Lung (tissue), 12 donors: Measurements from ENCODE around the gene TTC23. TPM values are rescaled to one million over a fixed set of nuclear protein-coding genes. Genes with fewer than 3 reads are reported as not detected.

ENCODE experiments used
- ATAC-seq: fragments of 200-7000 bp; cut with Tn5 transposase; one replicate; pipeline ENCODE4 v1.9.1; 2020; ENCODE audit warnings: moderate number of reproducible peaks; ENCODE audit not compliant: insufficient read depth, low FRiP score
- DNase-seq, 3 donors: peaks; one replicate each; pipeline ENCODE4 v3.0.0-alpha.2; 2013 to 2017
- H3K27ac ChIP-seq, 2 donors: one replicate each; pipeline ENCODE4 v1.5.1; 2013; ENCODE audit warnings: mild to moderate bottlenecking in 2 of 2, moderate library complexity in 2 of 2, control low read depth in 1 of 2, inconsistent platforms in 1 of 2, low read depth in 1 of 2, low read length in 1 of 2
- H3K27me3 ChIP-seq, 3 donors: one replicate each; pipeline ENCODE4 v1.5.1; 2013; ENCODE audit warnings: low read length in 2 of 3; ENCODE audit not compliant: control insufficient read depth in 3 of 3, insufficient read depth in 3 of 3
- H3K36me3 ChIP-seq, 4 donors: one replicate each; pipeline ENCODE4 v1.5.1; 2013; ENCODE audit warnings: low read length in 4 of 4, mild to moderate bottlenecking in 1 of 4, moderate library complexity in 1 of 4; ENCODE audit not compliant: control insufficient read depth in 4 of 4, insufficient read depth in 4 of 4
- H3K4me1 ChIP-seq, 5 donors: one replicate each; pipeline ENCODE4 v1.5.1; 2013; ENCODE audit warnings: low read length in 5 of 5, mild to moderate bottlenecking in 2 of 5, moderate library complexity in 1 of 5; ENCODE audit not compliant: control insufficient read depth in 5 of 5, insufficient read depth in 5 of 5
- H3K4me3 ChIP-seq: one replicate; pipeline ENCODE4 v1.5.1; 2013; ENCODE audit warnings: mild to moderate bottlenecking, control low read depth, moderate library complexity
- H3K9ac ChIP-seq, 2 donors: one replicate each; pipeline ENCODE4 v1.5.1; 2013; ENCODE audit warnings: low read length in 2 of 2, control low read depth in 1 of 2; ENCODE audit not compliant: insufficient read depth in 1 of 2
- H3K9me3 ChIP-seq, 4 donors: one replicate each; pipeline ENCODE4 v1.5.1; 2013; ENCODE audit warnings: low read length in 3 of 4, mild to moderate bottlenecking in 1 of 4, moderate library complexity in 1 of 4; ENCODE audit not compliant: control insufficient read depth in 4 of 4, insufficient read depth in 3 of 4
- WGBS, 2 donors: extraction: QIAGEN DNeasy Blood & Tissue Kit; methylation state at CpG; one replicate each; pipeline ENCODE4 v1.1.7; 2013; 5-methylcytosine and 5-hydroxymethylcytosine counted together
- polyA plus RNA-seq, 2 donors: library from polyadenylated mRNA; stranded (reverse); fragments of 200-250 nt; gene quantifications; one replicate each; pipeline ENCODE4 v1.2.1, GENCODE V29; 2013
- total RNA-seq, 2 donors: library from RNA; depleted of rRNA in 1 of 2; stranded (reverse); fragments of >200 nt in 1 of 2; gene quantifications; one replicate each; pipeline ENCODE4 v1.2.1, GENCODE V29; 2014 to 2021
- TF ChIP-seq, protein P1 (sequence below): IDR thresholded peaks from 2 replicates; pipeline ENCODE4 v1.5.1; 2012; ENCODE audit warnings: mild to moderate bottlenecking; ENCODE audit errors: control extremely low read depth, extremely low read depth
- donor health status: control.
- donor health status: control.
- donor health status: Bipolar disorder and iron deficiency.
- donor health status: healthy.
- donor health status: DM: yes; HTN: yes; CAD: no.

TTC23 gene
- total and polyA plus RNA-seq, 4 donors: 6.2 to 48.5 (median 10.6) TPM

DNA sequence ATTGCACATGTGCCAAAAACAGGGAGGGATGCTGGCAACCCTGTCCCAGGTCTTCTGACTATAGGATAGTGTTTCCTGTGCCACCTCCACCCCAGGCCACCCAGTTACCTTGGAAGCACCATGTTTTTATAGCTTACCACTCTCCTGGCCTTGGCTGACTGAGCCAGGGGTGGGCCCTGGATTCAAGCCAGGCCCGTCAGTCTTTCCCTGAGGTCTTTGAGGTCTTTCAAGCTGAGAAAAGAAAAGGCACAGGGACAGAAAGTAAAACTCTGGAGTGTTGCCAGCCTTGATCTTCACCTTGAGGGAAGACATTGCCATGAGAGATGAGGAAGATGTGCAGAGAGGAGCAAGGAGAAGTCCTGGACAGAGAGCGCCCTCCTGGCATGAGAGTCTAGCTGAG is 98.2 kb downstream of the TTC23 start:
- H3K9ac ChIP-seq: no peak overlapping the region
- H3K27ac ChIP-seq: no peak overlapping the region
- no peak overlapping the region for H3K4me3 ChIP-seq
- H3K27me3 ChIP-seq: no peaks in the 10 kb centered on the region
- TF ChIP-seq, protein P1, sequence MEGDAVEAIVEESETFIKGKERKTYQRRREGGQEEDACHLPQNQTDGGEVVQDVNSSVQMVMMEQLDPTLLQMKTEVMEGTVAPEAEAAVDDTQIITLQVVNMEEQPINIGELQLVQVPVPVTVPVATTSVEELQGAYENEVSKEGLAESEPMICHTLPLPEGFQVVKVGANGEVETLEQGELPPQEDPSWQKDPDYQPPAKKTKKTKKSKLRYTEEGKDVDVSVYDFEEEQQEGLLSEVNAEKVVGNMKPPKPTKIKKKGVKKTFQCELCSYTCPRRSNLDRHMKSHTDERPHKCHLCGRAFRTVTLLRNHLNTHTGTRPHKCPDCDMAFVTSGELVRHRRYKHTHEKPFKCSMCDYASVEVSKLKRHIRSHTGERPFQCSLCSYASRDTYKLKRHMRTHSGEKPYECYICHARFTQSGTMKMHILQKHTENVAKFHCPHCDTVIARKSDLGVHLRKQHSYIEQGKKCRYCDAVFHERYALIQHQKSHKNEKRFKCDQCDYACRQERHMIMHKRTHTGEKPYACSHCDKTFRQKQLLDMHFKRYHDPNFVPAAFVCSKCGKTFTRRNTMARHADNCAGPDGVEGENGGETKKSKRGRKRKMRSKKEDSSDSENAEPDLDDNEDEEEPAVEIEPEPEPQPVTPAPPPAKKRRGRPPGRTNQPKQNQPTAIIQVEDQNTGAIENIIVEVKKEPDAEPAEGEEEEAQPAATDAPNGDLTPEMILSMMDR: no peak
- H3K4me1 ChIP-seq: peaks cover 0 to 9% (median 0%) of the 10 kb centered on the region in 5 donors
- no peaks in the 10 kb centered on the region for H3K9me3 ChIP-seq
- WGBS, 2 donors: 90 to 95% methylated on average over 2 of the region's 2 CpGs
- peaks cover 5 to 21% (median 18%) of the 10 kb centered on the region in 4 donors for H3K36me3 ChIP-seq
- ATAC-seq (no peak), DNase-seq (no peak)

DNA sequence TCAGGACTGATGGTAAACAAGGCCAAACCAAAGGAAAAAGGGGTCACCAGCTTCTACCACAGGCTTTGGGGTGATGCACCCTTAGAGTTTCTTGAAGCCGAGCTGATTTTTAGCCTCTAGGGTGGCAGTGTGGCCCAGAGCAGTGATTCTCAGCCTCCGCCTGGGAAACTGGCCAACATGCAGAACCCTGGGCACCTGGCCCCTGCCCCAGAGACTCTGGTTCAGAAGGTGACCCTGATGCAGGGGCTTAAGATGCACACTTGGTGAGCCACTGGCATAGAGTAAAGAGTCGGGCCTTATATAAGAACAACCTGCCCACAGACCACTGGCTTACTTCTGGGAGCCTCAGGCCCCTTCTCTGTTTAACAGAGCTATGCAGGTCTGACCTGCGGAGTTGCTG is 100.0 kb downstream of the TTC23 start:
- no peaks in the 10 kb centered on the region for H3K9me3 ChIP-seq
- no peak overlapping the region for H3K4me3 ChIP-seq
- H3K9ac ChIP-seq: no peak overlapping the region
- DNase-seq (no peak), ATAC-seq (no peak)
- no peak overlapping the region for H3K27ac ChIP-seq
- WGBS, 2 donors: 93 to 97% methylated on average over 4 of the region's 4 CpGs
- H3K4me1 ChIP-seq: peaks cover 0 to 9% (median 0%) of the 10 kb centered on the region in 5 donors
- H3K27me3 ChIP-seq: no peaks in the 10 kb centered on the region
- H3K36me3 ChIP-seq: peaks cover 3 to 21% (median 15%) of the 10 kb centered on the region in 4 donors
- TF ChIP-seq, protein P1: no peak

DNA sequence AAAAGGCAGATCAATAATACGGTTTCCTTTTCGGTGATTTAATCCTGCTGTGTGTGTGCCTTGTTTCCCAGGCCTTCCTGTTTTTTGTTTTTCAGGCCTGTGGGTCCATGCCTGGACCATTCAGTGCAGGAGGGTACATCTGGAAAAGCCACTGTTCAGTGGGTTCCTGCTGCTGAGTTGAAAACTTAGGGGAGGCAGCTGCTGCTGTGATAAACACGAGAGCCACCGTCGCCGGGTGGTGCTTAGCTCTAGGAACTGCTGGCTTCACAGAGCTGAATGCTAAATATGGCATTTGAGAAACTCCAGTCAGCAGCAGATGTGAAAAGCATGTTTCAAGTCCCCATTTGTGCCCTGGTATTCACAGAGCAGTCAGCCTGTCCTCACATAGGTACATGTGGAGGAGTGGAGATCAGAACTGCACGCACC is 100.5 kb downstream of the TTC23 start:
- H3K9ac ChIP-seq: no peak overlapping the region
- peaks cover 3 to 18% (median 15%) of the 10 kb centered on the region in 4 donors for H3K36me3 ChIP-seq
- H3K9me3 ChIP-seq: no peaks in the 10 kb centered on the region
- WGBS, 2 donors: 88 to 92% methylated on average over 7 of the region's 7 CpGs
- H3K27me3 ChIP-seq: no peaks in the 10 kb centered on the region
- no peak for DNase-seq
- peaks cover 0 to 11% (median 2%) of the 10 kb centered on the region in 5 donors for H3K4me1 ChIP-seq
- H3K27ac ChIP-seq: no peak overlapping the region
- no peak for ATAC-seq
- no peak overlapping the region for H3K4me3 ChIP-seq
- TF ChIP-seq, protein P1: no peak

DNA sequence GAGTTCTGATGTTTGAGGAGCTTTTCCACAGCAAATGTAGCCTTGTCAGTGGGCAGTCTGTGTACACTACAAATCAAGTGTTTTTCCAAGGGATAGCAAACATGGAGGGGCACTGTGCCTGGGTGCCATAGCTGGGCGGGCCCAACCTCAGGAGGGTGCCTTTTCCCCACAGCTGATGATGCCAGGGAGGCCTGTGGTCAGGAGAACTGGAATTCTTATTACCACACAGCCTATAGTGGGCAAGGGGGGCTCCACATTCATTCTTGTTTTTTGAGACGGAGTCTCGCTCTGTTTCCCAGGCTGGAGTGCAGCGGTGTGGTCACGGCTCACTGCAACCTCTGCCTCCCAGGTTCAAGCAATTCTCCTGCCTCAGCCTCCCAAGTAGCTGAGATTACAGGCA is 102.7 kb downstream of the TTC23 start:
- Histone ChIP-seq H3K27ac (no peak overlapping the region), H3K9ac (no peak overlapping the region), H3K4me1 (peaks cover 0 to 14% (median 5%) of the 10 kb centered on the region in 5 donors), H3K4me3 (no peak overlapping the region), H3K27me3 (no peaks in the 10 kb centered on the region), H3K36me3 (peaks cover 3 to 15% (median 11%) of the 10 kb centered on the region in 4 donors), H3K9me3 (no peaks in the 10 kb centered on the region)
- WGBS, 2 donors: 97% methylated on average over 5 of the region's 5 CpGs
- TF ChIP-seq, protein P1: no peak
- ATAC-seq: no peak
- no peak for DNase-seq
